Left cardiac atrium (tissue), 4 donors: ENCODE measurements around the gene CD9. TPM values are rescaled to one million over a fixed set of nuclear protein-coding genes. Genes with fewer than 3 reads are reported as not detected.
A peak's percentile ranks its signal among the peaks of the same experiment; 100 is the strongest.

Experiments
- ATAC-seq, 2 donors: fragments of 200-7000 bp; cut with Tn5 transposase; one replicate each; pipeline ENCODE4 v1.9.1; 2020; ENCODE audit warnings: mild to moderate bottlenecking in 2 of 2, moderate library complexity in 2 of 2
- DNase-seq: peaks from one replicate; pipeline ENCODE4 v3.0.0-alpha.2; 2020
- intact Hi-C, 2 donors: fragments of 100-400 bp; cut with DNase I; formaldehyde crosslinking; loops; one replicate each; pipeline versions ENCODE4 v1.14.1 to v1.15.1; 2022 to 2023
- total RNA-seq, 2 donors: library from RNA; stranded (reverse); fragmentation: NEBNext Ultra II Directional; extraction: Animal tissue kit (Norgen Biotek cat#: 25700); gene quantifications; one replicate each; pipeline ENCODE4 v1.2.1, GENCODE V29; 2021
- donor health status: DM: no; HTN: yes; CAD: no.
- donor health status: DM: no; HTN: yes; CAD: no; lungs with severe emphysema.
- donor health status: DM: yes; HTN: yes; CAD: no.
- donor health status: Dilated cardiomyopathy.

The CD9 gene
- total RNA-seq, 2 donors from 2014 or later: 55.1 to 167 TPM

DNA sequence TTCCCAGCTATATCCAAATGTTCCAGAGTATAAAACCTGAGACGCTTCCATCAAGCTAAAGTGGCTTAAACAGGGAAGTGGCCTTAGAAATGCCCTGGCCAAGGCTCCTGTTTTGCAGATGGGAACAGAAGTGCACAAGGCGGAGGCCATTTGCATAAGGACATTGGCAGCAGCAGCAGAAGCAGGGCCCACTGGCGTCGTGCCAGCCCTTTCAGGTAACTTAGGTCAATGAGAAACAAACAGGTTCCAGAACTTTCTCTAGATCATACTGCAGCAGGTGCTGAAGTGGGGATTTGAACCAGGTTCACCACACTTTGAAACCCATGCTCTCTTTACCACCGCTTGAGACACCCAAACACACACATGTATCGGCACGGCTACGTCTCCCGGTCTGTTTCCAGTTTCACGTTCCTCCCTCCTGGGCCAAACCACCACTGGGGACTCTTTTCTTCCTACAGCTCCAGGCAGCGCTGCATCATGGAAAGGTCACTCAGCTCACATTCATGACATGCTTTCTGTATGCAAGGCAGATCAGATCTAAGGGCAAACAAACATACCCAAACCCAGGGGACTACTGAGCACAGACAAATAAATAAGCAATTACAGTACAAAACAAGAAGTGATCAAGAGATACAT lies 64.3 kb downstream of the CD9 start:
- ATAC-seq (no peak), DNase-seq (no peak)
- intact Hi-C loops: no loop called here

- DNase-seq: no peak
- no peak for ATAC-seq
- intact Hi-C loops: no loop called here
Observed at GRCh38 chr12:6265038-6265405, 64.8 kb downstream of the CD9 start.

GRCh38 chr12:6266541-6266966 lies 66.4 kb downstream of the CD9 start:
- DNase-seq: no peak
- intact Hi-C loops: no loop called here

GRCh38 chr12:6266971-6267721 lies 66.9 kb downstream of the CD9 start:
- no peak for DNase-seq
- intact Hi-C loops: no loop called here
- peak in 1 of 2 donors; percentile 29 for ATAC-seq

More at GRCh38 chr12:6266541-6266966, 66.4 kb downstream of the CD9 start:
- ATAC-seq: no peak

- intact Hi-C loops: no loop called here
- DNase-seq (no peak), ATAC-seq (peak in 1 of 2 donors; percentile 9)
Observed at GRCh38 chr12:6268484-6269157, 68.4 kb downstream of the CD9 start.

- no peak for DNase-seq
- intact Hi-C loops: no loop called here
- ATAC-seq: no peak
Observed at GRCh38 chr12:6269986-6270385, 69.8 kb downstream of the CD9 start.

GRCh38 chr12:6271281-6271680 lies 71.1 kb downstream of the CD9 start:
- intact Hi-C loops: no loop called here
- no peak for DNase-seq
- no peak for ATAC-seq

DNA sequence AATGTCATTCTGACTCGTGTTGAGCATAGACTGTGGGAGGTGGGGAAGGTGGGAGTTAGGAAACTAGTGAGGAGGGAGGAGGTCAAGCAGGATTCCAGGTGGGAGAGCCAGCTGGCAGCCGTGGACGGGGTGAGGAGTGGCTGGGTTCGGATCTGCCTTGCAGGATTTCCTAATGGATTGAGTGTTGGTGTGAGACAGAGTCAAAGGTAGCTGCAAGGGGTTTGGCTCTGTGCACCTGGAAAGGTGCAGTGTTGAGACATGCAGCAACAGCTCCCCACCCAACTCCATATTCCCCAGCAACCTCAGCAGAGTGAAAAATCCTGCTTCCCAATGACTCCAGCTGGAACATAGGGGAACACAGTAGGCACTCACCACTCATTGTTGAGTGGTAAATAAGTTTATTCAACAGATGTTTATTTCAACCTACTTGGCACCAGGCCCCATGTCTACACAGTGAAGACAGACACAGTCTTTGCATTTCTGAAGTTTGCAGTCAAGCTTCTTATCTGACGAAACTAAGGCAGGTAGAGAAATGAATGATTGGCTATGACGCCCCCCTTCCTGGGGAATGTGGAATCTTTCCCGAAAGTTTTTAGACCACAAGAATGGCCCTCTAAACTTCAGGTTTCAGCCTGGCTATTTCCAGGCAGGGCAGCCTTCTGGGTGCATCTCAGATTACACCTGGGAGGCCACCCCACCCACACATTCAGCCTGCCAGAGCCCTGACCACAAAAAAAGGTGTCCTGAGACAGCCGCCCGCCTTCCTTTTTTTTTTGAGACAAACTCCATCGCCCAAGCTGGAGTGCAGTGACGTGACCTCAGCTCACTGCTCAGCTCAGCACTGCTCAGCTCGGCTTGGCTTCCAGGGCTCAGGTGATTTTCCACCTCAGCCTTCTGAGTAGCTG lies 72.4 kb downstream of the CD9 start:
- intact Hi-C loops: no loop called here
- DNase-seq: no peak
- ATAC-seq: peak in 1 of 2 donors; percentile 35

- no peak for DNase-seq
- ATAC-seq: no peak
- intact Hi-C loops: no loop called here
Observed at GRCh38 chr12:6273205-6273540, 73.0 kb downstream of the CD9 start.

DNA sequence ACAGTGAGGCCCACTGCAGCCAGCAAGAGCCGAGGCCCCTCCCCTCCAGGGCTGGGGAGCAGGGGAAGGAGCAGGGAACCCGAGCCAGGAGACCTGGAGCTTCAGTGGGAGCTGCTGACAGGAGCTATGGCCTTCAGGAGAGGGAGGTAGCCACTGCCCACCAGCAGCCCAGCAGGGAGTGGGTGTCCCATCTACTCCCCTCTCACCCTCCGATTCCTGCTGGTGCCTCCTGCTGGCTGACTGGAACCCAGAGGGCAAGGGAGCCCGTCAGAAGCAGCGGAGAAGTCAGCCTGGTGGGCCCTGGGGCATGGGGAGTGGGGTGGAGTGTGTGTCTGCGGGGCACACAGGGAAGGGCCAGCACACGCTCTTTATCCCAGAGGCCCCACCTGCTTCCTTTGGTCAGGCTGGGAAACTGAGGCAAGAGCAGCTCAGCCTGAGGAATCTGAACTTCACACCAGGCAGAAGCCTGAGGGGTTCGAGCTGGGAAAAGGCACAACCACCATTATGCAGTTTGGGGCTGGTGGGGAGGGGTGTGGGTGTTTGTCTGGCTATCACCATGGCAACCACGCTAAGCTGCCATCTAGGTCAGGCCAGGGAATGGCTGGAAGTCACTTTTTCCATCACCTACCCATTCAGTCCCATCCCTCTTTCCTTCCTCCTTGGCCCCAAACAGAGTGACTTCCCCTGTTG lies 73.5 kb downstream of the CD9 start:
- peak; percentile 2 to 24 for ATAC-seq
- DNase-seq: peak; percentile 71
- intact Hi-C loops: no loop called here

DNA sequence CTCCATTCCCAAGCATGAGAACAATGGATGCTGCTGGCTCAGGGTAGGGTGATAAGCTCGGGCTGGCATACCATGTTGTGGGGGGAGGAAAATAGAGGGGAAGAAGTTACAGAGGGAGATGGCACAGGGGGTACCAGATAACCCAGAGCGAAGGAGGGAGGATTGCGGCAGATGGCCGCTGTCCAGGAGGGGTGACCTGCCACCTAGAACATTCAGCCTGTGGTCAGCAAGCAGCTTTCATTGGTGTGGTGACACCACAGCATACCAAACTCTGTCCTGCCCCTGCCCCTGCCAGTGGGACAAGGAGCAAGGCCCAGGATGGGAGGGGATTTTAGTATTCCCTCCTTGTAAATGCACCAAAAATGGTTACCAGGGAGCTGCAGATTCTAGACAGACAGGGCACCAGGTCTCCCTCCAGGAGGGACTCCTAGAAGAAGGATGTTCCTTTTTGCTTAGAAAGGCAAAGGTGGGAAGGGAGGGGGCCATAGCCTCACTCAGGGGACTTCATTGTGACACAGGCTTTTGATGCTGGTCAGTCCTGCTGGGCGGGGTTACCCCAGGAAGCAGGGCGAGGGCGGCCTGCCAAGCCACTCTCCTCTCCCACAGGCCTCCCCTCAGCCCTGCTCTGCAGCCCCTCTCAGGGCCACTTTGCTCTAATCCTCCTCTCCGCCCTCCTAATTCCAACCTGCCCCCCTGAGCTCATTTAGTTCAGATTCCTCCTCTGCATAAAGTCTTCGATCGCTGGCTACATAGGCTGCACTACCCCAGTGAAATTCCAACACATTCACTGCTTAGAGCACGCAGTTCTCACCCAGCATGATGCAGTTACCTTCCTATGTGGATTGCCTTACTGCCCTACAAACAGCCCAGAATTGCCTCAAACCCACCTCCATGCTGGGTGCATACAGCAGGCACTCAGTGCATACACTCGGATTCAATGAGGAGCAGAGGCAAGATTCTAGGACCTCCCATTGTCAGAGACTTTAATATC lies 74.3 kb downstream of the CD9 start:
- intact Hi-C loops: loop anchor here in 1 of 2 donors (5.0 kb wide), 1 partner anchor 42 kb away; no protein-coding TSS in a partner anchor
- no peak for ATAC-seq
- peak; percentile 70 for DNase-seq

DNA sequence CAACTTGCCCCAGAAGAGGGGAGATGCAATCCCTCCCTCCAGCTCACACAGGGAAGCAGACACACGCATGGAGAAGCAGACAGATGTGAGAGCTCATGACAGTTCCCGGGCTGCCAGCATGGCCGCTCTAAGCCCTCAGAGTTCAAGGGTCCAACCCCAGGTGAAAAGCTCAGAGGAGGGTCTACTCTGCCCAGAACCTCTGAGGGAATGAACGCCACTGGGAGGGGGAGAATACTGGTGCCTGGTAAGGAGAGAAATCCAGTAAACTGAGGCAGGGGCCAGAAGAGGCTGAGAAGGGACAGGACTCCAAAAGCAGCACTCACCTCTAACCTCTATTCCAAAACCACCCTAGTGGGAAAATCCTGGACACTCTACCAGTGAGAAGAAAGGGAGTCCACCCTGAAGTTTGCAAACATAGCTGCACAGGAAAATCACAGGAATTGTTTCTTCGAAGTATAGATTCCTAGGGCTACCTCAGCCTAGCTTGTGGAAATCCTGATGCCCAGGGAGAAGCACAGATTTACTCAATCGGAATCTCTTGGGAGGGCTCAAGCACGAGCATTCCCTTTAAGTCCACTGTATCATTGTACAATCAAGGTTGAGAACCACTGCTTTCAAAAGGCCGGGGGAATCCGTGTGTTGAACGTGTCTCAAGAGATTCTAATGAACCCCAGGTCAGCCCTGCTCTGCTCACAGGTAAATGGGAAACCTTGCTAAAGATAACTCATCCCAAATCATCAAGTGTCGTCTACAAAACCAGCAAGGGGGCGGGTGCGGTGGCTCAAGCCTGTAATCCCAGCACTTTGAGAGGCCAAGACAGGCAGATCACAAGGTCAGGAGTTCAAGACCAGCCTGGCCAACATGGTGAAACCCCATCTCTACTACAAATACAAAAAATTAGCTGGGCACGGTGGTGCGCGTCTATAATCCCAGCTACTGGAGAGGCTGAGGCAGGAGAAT lies 76.0 kb downstream of the CD9 start:
- no peak for ATAC-seq
- intact Hi-C loops: loop anchor here in 1 of 2 donors (5.0 kb wide), 1 partner anchor 44 kb away; no protein-coding TSS in a partner anchor
- DNase-seq: no peak

- DNase-seq (no peak), ATAC-seq (no peak)
- intact Hi-C loops: loop anchor here in 1 of 2 donors (5.0 kb wide), 1 partner anchor 45 kb away; no protein-coding TSS in a partner anchor
Observed at GRCh38 chr12:6276956-6277620, 76.9 kb downstream of the CD9 start.

GRCh38 chr12:6277982-6278438 lies 77.8 kb downstream of the CD9 start:
- ATAC-seq: peak in 1 of 2 donors; percentile 2
- intact Hi-C loops: loop anchor here in 1 of 2 donors (2.0 to 5.0 kb wide), 2 partner anchors 46 to 79 kb away; no protein-coding TSS in a partner anchor
- DNase-seq: no peak

DNA sequence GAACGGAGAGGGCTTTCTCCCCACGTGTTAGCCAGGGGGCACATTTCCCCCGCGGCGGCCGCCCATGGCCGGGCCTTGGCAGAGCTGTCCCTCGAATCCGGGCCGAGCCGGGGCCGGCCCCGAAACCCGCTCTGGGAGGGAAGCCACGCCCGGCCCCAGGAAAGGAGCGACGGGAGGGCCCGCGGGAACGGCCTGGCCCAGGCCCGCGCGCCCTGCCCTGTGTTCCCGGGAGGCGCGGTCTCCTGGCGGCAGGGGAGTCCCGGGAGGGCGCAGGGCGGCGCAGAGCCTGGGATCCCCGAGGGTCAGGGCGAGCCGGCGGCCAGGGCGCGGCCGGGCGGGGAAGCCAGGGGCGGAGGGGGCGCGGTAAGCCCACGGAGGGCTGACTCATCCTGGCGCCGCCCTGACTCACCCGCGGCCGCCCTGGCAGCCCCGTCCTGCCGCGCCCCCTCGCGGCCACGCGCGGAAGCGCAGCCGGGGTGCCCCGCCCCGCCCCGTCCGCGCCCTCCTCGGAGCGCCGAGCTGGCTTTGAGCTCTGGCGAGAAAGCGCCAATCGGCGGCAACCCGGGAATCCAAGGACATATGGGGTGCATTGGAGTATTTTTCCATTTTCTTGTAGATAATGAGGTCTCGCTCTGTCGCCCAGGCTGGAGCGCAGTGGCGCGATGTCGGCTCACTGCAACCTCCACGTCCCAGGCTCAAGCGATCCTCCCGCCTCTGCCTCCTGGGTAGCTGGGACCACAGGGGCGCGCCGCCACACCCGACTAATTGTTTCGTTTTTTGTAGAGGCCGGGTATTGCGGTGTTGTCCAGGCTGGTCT lies 78.4 kb downstream of the CD9 start:
- intact Hi-C loops: loop anchor here in 1 of 2 donors (2.0 to 5.0 kb wide), 2 partner anchors 46 to 80 kb away; no protein-coding TSS in a partner anchor
- DNase-seq (peak; percentile 92), ATAC-seq (peak; percentile 94 to 96)
